Fibroblast of skin of left quadriceps (primary cell): ENCODE results near the gene SLC39A5.

ENCODE experiments used
- DNase-seq, 2 experiments: peaks; one replicate each; pipeline ENCODE4 v3.0.0-alpha.2; 2013; ENCODE audit warnings: low read depth in 2 of 2

SLC39A5 gene

GRCh38 chr12:56229916-56230431, at the start of gene SLC39A5:
Gene SLC39A5, plus strand, starts transcription at chr12:56230051. Its CDS starts 1,224 bp downstream, at chr12:56231275.
- DNase-seq: no peak

- no peak for DNase-seq
Measured at GRCh38 chr12:56186957-56187356, 42.9 kb upstream of the SLC39A5 start.

GRCh38 chr12:56188131-56188777, 41.6 kb upstream of the SLC39A5 start:
- DNase-seq: no peak

GRCh38 chr12:56188778-56189098, 41.1 kb upstream of the SLC39A5 start:
- DNase-seq: no peak

GRCh38 chr12:56189099-56189917, 40.5 kb upstream of the SLC39A5 start, which contains the start of gene SMARCC2:
Gene SMARCC2, minus strand, starts transcription at chr12:56189483. Its CDS starts 22 bp downstream, at chr12:56189461.
- peak; percentile 64 to 67 for DNase-seq

- DNase-seq: peak; percentile 73 to 76
Measured at GRCh38 chr12:56189918-56190694, 39.7 kb upstream of the SLC39A5 start.

- DNase-seq: no peak
Measured at GRCh38 chr12:56190695-56191155, 39.1 kb upstream of the SLC39A5 start.

GRCh38 chr12:56192582-56192981, 37.3 kb upstream of the SLC39A5 start:
- no peak for DNase-seq

- peak; percentile 68 to 70 for DNase-seq
Measured at GRCh38 chr12:56193025-56193578, 36.7 kb upstream of the SLC39A5 start.

- DNase-seq: peak; percentile 81 to 83
Measured at GRCh38 chr12:56196818-56197550, 32.9 kb upstream of the SLC39A5 start.

- no peak for DNase-seq
Measured at GRCh38 chr12:56197921-56198635, 31.8 kb upstream of the SLC39A5 start.

GRCh38 chr12:56198836-56199235, 31.0 kb upstream of the SLC39A5 start:
- DNase-seq: no peak

GRCh38 chr12:56202366-56202765, 27.5 kb upstream of the SLC39A5 start:
- no peak for DNase-seq

- no peak for DNase-seq
Measured at GRCh38 chr12:56202838-56203237, 27.0 kb upstream of the SLC39A5 start.

GRCh38 chr12:56204275-56204674, 25.6 kb upstream of the SLC39A5 start:
- DNase-seq: no peak

GRCh38 chr12:56205445-56205844, 24.4 kb upstream of the SLC39A5 start:
- no peak for DNase-seq

GRCh38 chr12:56206452-56207166, 23.2 kb upstream of the SLC39A5 start:
- peak in 1 of 2 experiments; percentile 12 for DNase-seq

- no peak for DNase-seq
Measured at GRCh38 chr12:56208006-56208405, 21.8 kb upstream of the SLC39A5 start.

GRCh38 chr12:56212361-56212760, 17.5 kb upstream of the SLC39A5 start:
- DNase-seq: no peak

- DNase-seq: no peak
Measured at GRCh38 chr12:56213878-56214277, 16.0 kb upstream of the SLC39A5 start.
